ENCODE measurements around the gene TNFRSF8. TPM values are rescaled to one million over a fixed set of nuclear protein-coding genes. Genes with fewer than 3 reads are reported as not detected.

TNFRSF8 gene
- total RNA-seq, 1 donor from 2014 or later = 0.18 TPM

GRCh38 chr1:12153181-12153785 lies 90.2 kb downstream of the TNFRSF8 start:
- no peak for DNase-seq (ENCODE audit: extremely low read depth, low read depth, low spot score)

GRCh38 chr1:12155328-12155727 lies 92.2 kb downstream of the TNFRSF8 start:
- no peak for DNase-seq (ENCODE audit: extremely low read depth, low read depth, low spot score)

- DNase-seq (ENCODE audit: extremely low read depth, low read depth, low spot score) = no peak
Observed at GRCh38 chr1:12157366-12158231, 94.5 kb downstream of the TNFRSF8 start.

GRCh38 chr1:12158357-12159092 lies 95.4 kb downstream of the TNFRSF8 start:
- no peak for DNase-seq (ENCODE audit: extremely low read depth, low read depth, low spot score)

- no peak for DNase-seq (ENCODE audit: extremely low read depth, low read depth, low spot score)
Observed at GRCh38 chr1:12159816-12160215, 96.7 kb downstream of the TNFRSF8 start.

- no peak for DNase-seq (ENCODE audit: extremely low read depth, low read depth, low spot score)
Observed at GRCh38 chr1:12161324-12161661, 98.2 kb downstream of the TNFRSF8 start.

- peak; percentile 68 for DNase-seq (ENCODE audit: extremely low read depth, low read depth, low spot score)
Observed at GRCh38 chr1:12161662-12162458, 98.8 kb downstream of the TNFRSF8 start.

- DNase-seq (ENCODE audit: extremely low read depth, low read depth, low spot score) = no peak
Observed at GRCh38 chr1:12162459-12163137, 99.5 kb downstream of the TNFRSF8 start.

- no peak for DNase-seq (ENCODE audit: extremely low read depth, low read depth, low spot score)
Observed at GRCh38 chr1:12163210-12163609, 100.1 kb downstream of the TNFRSF8 start.

GRCh38 chr1:12164210-12164609 lies 101.1 kb downstream of the TNFRSF8 start:
- no peak for DNase-seq (ENCODE audit: extremely low read depth, low read depth, low spot score)

- no peak for DNase-seq (ENCODE audit: extremely low read depth, low read depth, low spot score)
Observed at GRCh38 chr1:12165342-12165741, 102.2 kb downstream of the TNFRSF8 start.

GRCh38 chr1:12166834-12167492 lies 103.9 kb downstream of the TNFRSF8 start, which contains the start of gene TNFRSF1B:
TSS of gene TNFRSF1B (plus strand) at chr1:12166991. CDS start at chr1:12167092, 101 bp downstream.
- DNase-seq (ENCODE audit: extremely low read depth, low read depth, low spot score) = no peak

GRCh38 chr1:12167493-12168429 lies 104.7 kb downstream of the TNFRSF8 start:
- no peak for DNase-seq (ENCODE audit: extremely low read depth, low read depth, low spot score)

- DNase-seq (ENCODE audit: extremely low read depth, low read depth, low spot score) = no peak
Observed at GRCh38 chr1:12168451-12169160, 105.5 kb downstream of the TNFRSF8 start.

- DNase-seq (ENCODE audit: extremely low read depth, low read depth, low spot score) = no peak
Observed at GRCh38 chr1:12169442-12170135, 106.5 kb downstream of the TNFRSF8 start.

- no peak for DNase-seq (ENCODE audit: extremely low read depth, low read depth, low spot score)
Observed at GRCh38 chr1:12170263-12170671, 107.2 kb downstream of the TNFRSF8 start.
